A549 (cell line): ENCODE results near the gene CELF5. TPM values are rescaled to one million over a fixed set of nuclear protein-coding genes. Genes with fewer than 3 reads are reported as not detected.

Experiments used
- ATAC-seq, 2 experiments: fragments of 200-7000 bp in 1 of 2; fragments of >200 bp in 1 of 2; cut with Nextera tagmentation in 1 of 2; cut with Tn5 transposase in 1 of 2; 3 replicates each; pipeline versions ENCODE4 v1.8.0 to v1.9.1; 2018 to 2020; ENCODE audit warnings: mild to moderate bottlenecking in 1 of 2, moderate library complexity in 1 of 2
- CTCF ChIA-PET: fragments of 300-600 bp; sonication (Branson Sonifier 250); formaldehyde crosslinking; extraction: SDS; loops from one replicate; lab custom pipeline; 2021; ENCODE audit warnings: antibody characterized with exemption, inconsistent platforms; lab: Yijun Ruan, JAX
- POLR2A ChIA-PET: fragments of 350-600 bp; formaldehyde crosslinking; extraction: SDS; loops from one replicate; lab custom pipeline; 2021; ENCODE audit warnings: antibody characterized with exemption, inconsistent platforms; lab: Yijun Ruan, JAX
- DNase-seq, 2 experiments: peaks; one replicate each; pipeline versions ENCODE4 v3.0.0 to v3.0.0-alpha.2; 2011 to 2016; ENCODE audit warnings: low read depth in 1 of 2, low spot score in 1 of 2
- FAIRE-seq: peaks from 2 replicates; lab custom pipeline; 2011; peaks lifted over from hg19 to GRCh38; lab: Jason Lieb, UNC
- H3K27ac ChIP-seq, 2 experiments: fragments of >200 bp; sonication (Bioruptor Twin); formaldehyde crosslinking; 3 replicates each; pipeline ENCODE4 v1.5.1; 2016 to 2017
- H3K4me1 ChIP-seq: fragments of >200 bp; sonication (Bioruptor Twin); formaldehyde crosslinking; 3 replicates; pipeline ENCODE4 v1.6.1; 2016
- H3K4me2 ChIP-seq: fragments of >200 bp; sonication (Bioruptor Twin); formaldehyde crosslinking; 3 replicates; pipeline ENCODE4 v1.6.1; 2016
- H3K4me3 ChIP-seq: fragments of >200 bp; sonication (Bioruptor Twin); formaldehyde crosslinking; 3 replicates; pipeline ENCODE4 v1.5.1; 2016
- H3K9me3 ChIP-seq: fragments of >200 bp; sonication (Bioruptor Twin); formaldehyde crosslinking; 3 replicates; pipeline ENCODE4 v1.6.1; 2016
- BHLHE40 ChIP-seq: IDR thresholded peaks from 2 replicates; pipeline ENCODE4 v1.6.1; 2012; ENCODE audit warnings: low read depth, low read length, inconsistent platforms
- CBX8 ChIP-seq: fragments of 200-600 bp; sonication (generic); IDR thresholded peaks from 2 replicates; pipeline ENCODE4 v1.6.1; 2016
- CHD4 ChIP-seq: fragments of 200-600 bp; sonication (generic); IDR thresholded peaks from 2 replicates; pipeline ENCODE4 v1.6.1; 2016; ENCODE audit warnings: antibody characterized with exemption, mild to moderate bottlenecking, borderline replicate concordance
- CTCF ChIP-seq: fragments of >200 bp; sonication (Bioruptor Twin); formaldehyde crosslinking; IDR thresholded peaks from 3 replicates; pipeline ENCODE4 v1.5.1; 2016
- EHF ChIP-seq: fragments of 250-450 bp; sonication (Bioruptor Pico); IDR thresholded peaks from 2 replicates; pipeline ENCODE4 v1.5.0; 2020; ENCODE audit warnings: mild to moderate bottlenecking
- ELK1 ChIP-seq: fragments of 150-350 bp; IDR thresholded peaks from 2 replicates; pipeline ENCODE4 v1.6.1; 2014; ENCODE audit warnings: low read depth, mild to moderate bottlenecking, low read length
- EP300 ChIP-seq, 2 experiments: fragments of >200 bp; sonication (Bioruptor Twin); formaldehyde crosslinking; IDR thresholded peaks; 2 replicates in 1 of 2; 3 replicates in 1 of 2; pipeline ENCODE4 v1.6.1; 2016 to 2017
- GATA3 ChIP-seq: IDR thresholded peaks from 2 replicates; pipeline ENCODE4 v1.6.1; 2012; ENCODE audit warnings: borderline replicate concordance
- HDAC2 ChIP-seq: fragments of 200-600 bp; sonication (generic); IDR thresholded peaks from 2 replicates; pipeline ENCODE4 v1.6.1; 2016
- HOXA7 ChIP-seq: fragments of 250-450 bp; sonication (Bioruptor Pico); IDR thresholded peaks from 2 replicates; pipeline ENCODE4 v1.5.0; 2020; ENCODE audit warnings: mild to moderate bottlenecking, moderate library complexity
- HOXB13 ChIP-seq: fragments of 250-450 bp; sonication (Bioruptor Pico); IDR thresholded peaks from 2 replicates; pipeline ENCODE4 v1.5.0; 2020; ENCODE audit warnings: low read depth, mild to moderate bottlenecking, moderate library complexity
- JUN ChIP-seq, 2 experiments: fragments of >200 bp; sonication (Bioruptor Twin); formaldehyde crosslinking; IDR thresholded peaks; 2 replicates in 1 of 2; 3 replicates in 1 of 2; pipeline ENCODE4 v1.6.1; 2016 to 2017
- JUNB ChIP-seq: fragments of >200 bp; sonication (Bioruptor Twin); formaldehyde crosslinking; IDR thresholded peaks from 2 replicates; pipeline ENCODE4 v1.6.1; 2016
- MAX ChIP-seq: IDR thresholded peaks from 2 replicates; pipeline ENCODE4 v1.6.1; 2012
- MAZ ChIP-seq: fragments of 150-350 bp; IDR thresholded peaks from 2 replicates; pipeline ENCODE4 v1.6.1; 2014; ENCODE audit warnings: antibody characterized with exemption, low read depth, low read length, borderline replicate concordance
- MYC ChIP-seq: IDR thresholded peaks from 2 replicates; pipeline ENCODE4 v1.6.1; 2012; ENCODE audit warnings: mild to moderate bottlenecking, inconsistent platforms, low read length, improper control_type of control experiment, borderline replicate concordance
- NPAS2 ChIP-seq: fragments of 250-450 bp; sonication (Bioruptor Pico); IDR thresholded peaks from 2 replicates; pipeline ENCODE4 v1.8.0; 2022; ENCODE audit warnings: mild to moderate bottlenecking, moderate library complexity, borderline replicate concordance
- POLR2A ChIP-seq: IDR thresholded peaks from 2 replicates; pipeline ENCODE4 v1.6.1; 2012; ENCODE audit warnings: mild to moderate bottlenecking, low read length
- RAD21 ChIP-seq, 2 experiments: fragments of >200 bp in 1 of 2; sonication (Bioruptor Twin) in 1 of 2; formaldehyde crosslinking in 1 of 2; IDR thresholded peaks in 1 of 2; conservative IDR thresholded peaks in 1 of 2; 2 replicates in 1 of 2; 3 replicates in 1 of 2; pipeline ENCODE4 v1.6.1; 2012 to 2018; ENCODE audit warnings: inconsistent platforms in 1 of 2
- RARB ChIP-seq: fragments of 250-450 bp; sonication (Bioruptor Pico); IDR thresholded peaks from 2 replicates; pipeline ENCODE4 v1.8.0; 2021; ENCODE audit warnings: mild to moderate bottlenecking, moderate library complexity
- REST ChIP-seq: fragments of 200-600 bp; sonication (generic); IDR thresholded peaks from 2 replicates; pipeline ENCODE4 v1.6.1; 2016; ENCODE audit warnings: antibody characterized with exemption, mild to moderate bottlenecking, moderate library complexity
- SREBF2 ChIP-seq: fragments of 450-650 bp; IDR thresholded peaks from 2 replicates; pipeline ENCODE4 v1.6.1; 2014; ENCODE audit warnings: mild to moderate bottlenecking, moderate library complexity
- ZNF302 ChIP-seq: fragments of 250-450 bp; sonication (Bioruptor Pico); IDR thresholded peaks from 2 replicates; pipeline ENCODE4 v1.9.0; 2021; ENCODE audit warnings: inconsistent platforms, mild to moderate bottlenecking, moderate library complexity
- WGBS: methylation state at CpG from one replicate; pipeline ENCODE4 v1.1.6; 2017; ENCODE audit errors: missing lambda C conversion rate; 5-methylcytosine and 5-hydroxymethylcytosine counted together
- polyA plus RNA-seq, 4 experiments: library from polyadenylated mRNA; depleted of rRNA in 3 of 4; stranded (reverse); fragments of >200 nt; fragmentation: RNase III in 1 of 4; extraction: RNeasy Plus Mini Kit Qiagen cat#74134 plus additional on column Dnase treatment in 1 of 4; gene quantifications; 2 replicates in 3 of 4; 3 replicates in 1 of 4; pipeline ENCODE4 v1.2.3, GENCODE V29; 2011 to 2017

The CELF5 gene
- polyA plus RNA-seq, 2 of the 4 experiments (the other 2 are of a cell fraction) = 0.31 to 0.61 TPM

- FAIRE-seq = no peak
- CTCF ChIA-PET = interaction anchor here (0.9 kb wide), 1 partner anchor 34 kb away, joined by 3 read pairs; no protein-coding TSS in a partner anchor
- Histone ChIP-seq H3K4me3 (no peak overlapping the region), H3K9me3 (no peaks in the 10 kb centered on the region)
- TF ChIP-seq HOXA7 (no peak), GATA3 (no peak), NPAS2 (CRISPR knock-in tag) (no peak), JUNB (no peak), CHD4 (no peak), HOXB13 (CRISPR knock-in tag) (no peak), REST (no peak), MYC (no peak), EP300 (IDR thresholded peaks at IDR 0.05) (no peak), RAD21 (conservative IDR thresholded peaks at IDR 0.05 in 1 of 2, IDR thresholded peaks at IDR 0.05 in 1 of 2) (no peak), CBX8 (no peak), JUN (IDR thresholded peaks at IDR 0.05) (no peak), HDAC2 (no peak), POLR2A (no peak), CTCF (no peak)
- TF ChIP-seq, all 56 proteins: peak for 0
- POLR2A ChIA-PET = no interaction called here
- Histone ChIP-seq H3K4me2 (peak overlapping the region; percentile 54), H3K4me1 (peaks cover 55% of the 10 kb centered on the region), H3K27ac (peak overlapping the region; percentile 85 to 87)
- WGBS = 76% methylated on average over 4 of the region's 12 CpGs
- ATAC-seq (peak in 1 of 2 experiments; percentile 7; a peak in 1 of 6 replicates), DNase-seq (no peak)
These were observed 114.2 kb downstream of the CELF5 start for GRCh38 chr19:3338541-3339181.

- Histone ChIP-seq H3K27ac (peak overlapping the region; percentile 27 to 41; a peak in 3 of 6 replicates), H3K4me3 (no peak overlapping the region), H3K9me3 (no peaks in the 10 kb centered on the region), H3K4me2 (no peak overlapping the region), H3K4me1 (peaks cover 47% of the 10 kb centered on the region)
- CTCF ChIA-PET = interaction anchor here (1.4 to 1.8 kb wide), 4 partner anchors 10 to 133 kb away, joined by 3 to 7 read pairs (median 4); no protein-coding TSS in a partner anchor
- WGBS = 95% methylated on average over 6 of the region's 11 CpGs
- FAIRE-seq (no peak), ATAC-seq (no peak), DNase-seq (no peak)
- TF ChIP-seq ELK1 (no peak), EHF (CRISPR knock-in tag) (no peak), HDAC2 (no peak), RARB (no peak), MAX (no peak), BHLHE40 (no peak), SREBF2 (no peak), MAZ (no peak), ZNF302 (no peak)
- POLR2A ChIA-PET = no interaction called here
These were observed 115.9 kb downstream of the CELF5 start for GRCh38 chr19:3340340-3340739.
